ENCODE data around the gene MYO1F.
"Not testable (repeated sequence)": the region's sequence is repeated elsewhere in the genome, so short reads cannot be mapped to it uniquely, and the experiment has no call there.

MYO1F gene

GRCh38 chr19:8578642-8579265, 1.5 kb upstream of the MYO1F start:
- POLR2A ChIA-PET (ENCODE audit: low non-redundant PET) = no interaction called here
- TF ChIP-seq CTCF (conservative IDR thresholded peaks at IDR 0.05; ENCODE audit: low read depth) = peak; percentile 91
- CTCF ChIA-PET = interaction anchor here (0.6 to 1.6 kb wide), 13 partner anchors 9 to 1396 kb away, joined by 3 to 10 read pairs (median 3); partner anchors contain the start of genes MARCHF2 and OR7G2
- no peak overlapping the region for H3K27ac ChIP-seq
- peak; percentile 70 for DNase-seq (ENCODE audit: low spot score)

- H3K27ac ChIP-seq = no peak overlapping the region
- no peak for DNase-seq (ENCODE audit: low spot score)
- TF ChIP-seq CTCF (conservative IDR thresholded peaks at IDR 0.05; ENCODE audit: low read depth) = no peak
- POLR2A ChIA-PET (ENCODE audit: low non-redundant PET) = no interaction called here
- CTCF ChIA-PET = interaction anchor here (0.6 to 1.6 kb wide), 6 partner anchors 8 to 1287 kb away, joined by 3 to 10 read pairs (median 3); no protein-coding TSS in a partner anchor
Observed at GRCh38 chr19:8577741-8578140, 499 bp upstream of the MYO1F start.

- 0 out of 2 replicates have a peak overlapping the region, but pooled peaks have one; percentile 24 for H3K27ac ChIP-seq
- TF ChIP-seq CTCF (conservative IDR thresholded peaks at IDR 0.05; ENCODE audit: low read depth) = no peak
- ChIA-PET POLR2A (ENCODE audit: low non-redundant PET) (no interaction called here), CTCF (interaction anchor here (0.6 kb wide), 1 partner anchor 29 kb away, joined by 3 read pairs; no protein-coding TSS in a partner anchor)
- no peak for DNase-seq (ENCODE audit: low spot score)
Observed at GRCh38 chr19:8576273-8576993, 809 bp downstream of the MYO1F start.

DNA sequence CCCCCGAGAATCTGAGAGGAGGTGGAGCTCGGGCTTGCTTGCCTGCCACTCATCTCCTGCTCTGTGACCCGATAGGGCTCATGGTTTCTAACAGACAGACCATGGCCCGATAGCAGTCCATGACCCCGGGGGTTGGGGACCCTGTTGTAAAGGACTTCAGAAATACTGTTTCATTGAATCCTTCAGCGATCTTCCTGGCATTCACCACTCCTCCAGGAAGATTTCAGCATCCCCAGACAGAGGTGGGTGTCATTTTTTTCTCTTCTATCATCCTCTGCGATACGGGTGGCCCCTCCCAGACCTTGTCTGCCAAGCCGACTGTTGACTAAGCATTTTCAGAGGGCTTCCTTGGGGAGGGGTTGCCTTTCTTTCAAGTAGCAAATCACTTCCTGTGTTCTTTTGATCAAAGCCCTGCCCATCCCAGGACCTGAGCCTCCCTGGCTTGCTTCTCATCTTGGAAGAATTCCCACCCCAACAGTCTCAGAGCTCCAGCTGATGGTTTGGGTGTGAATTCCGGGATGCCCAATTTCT, 1.7 kb downstream of the MYO1F start:
- ChIA-PET POLR2A (ENCODE audit: low non-redundant PET) (no interaction called here), CTCF (no interaction called here)
- peak; percentile 20 for DNase-seq (ENCODE audit: low spot score)
- 0 out of 2 replicates have a peak overlapping the region, but pooled peaks have one; percentile 24 for H3K27ac ChIP-seq
- TF ChIP-seq CTCF (conservative IDR thresholded peaks at IDR 0.05; ENCODE audit: low read depth) = no peak

DNA sequence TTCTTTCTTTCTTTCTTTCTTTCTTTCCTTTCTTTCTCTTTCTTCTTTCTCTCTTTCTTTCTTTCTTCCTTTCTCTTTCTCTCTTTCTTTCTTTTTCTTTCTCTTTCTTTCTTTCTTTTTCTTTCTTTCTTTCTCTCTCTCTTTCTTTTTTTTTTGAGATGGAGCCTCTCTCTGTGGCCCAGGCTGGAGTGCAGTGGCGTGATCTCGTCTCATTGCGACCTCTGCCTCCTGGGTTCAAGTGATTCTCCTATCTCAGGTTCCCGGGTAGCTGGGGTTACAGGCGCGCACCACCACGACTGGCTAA, 2.7 kb downstream of the MYO1F start:
- CTCF ChIA-PET; POLR2A ChIA-PET (ENCODE audit: low non-redundant PET); DNase-seq (ENCODE audit: low spot score): not testable (repeated sequence)

GRCh38 chr19:8573316-8573715, 3.9 kb downstream of the MYO1F start:
- no peak for DNase-seq (ENCODE audit: low spot score)
- ChIA-PET CTCF (no interaction called here), POLR2A (ENCODE audit: low non-redundant PET) (no interaction called here)
- no peak for TF ChIP-seq CTCF (conservative IDR thresholded peaks at IDR 0.05; ENCODE audit: low read depth)
- no peak overlapping the region for H3K27ac ChIP-seq

More for the DNA sequence above, 2.7 kb downstream of the MYO1F start:
- not testable (repeated sequence) for H3K27ac ChIP-seq

- no peak overlapping the region for H3K27ac ChIP-seq
- DNase-seq (ENCODE audit: low spot score) = no peak
- ChIA-PET CTCF (interaction anchor here (0.6 kb wide), 1 partner anchor 10 kb away, joined by 5 read pairs; no protein-coding TSS in a partner anchor), POLR2A (ENCODE audit: low non-redundant PET) (no interaction called here)
- TF ChIP-seq CTCF (conservative IDR thresholded peaks at IDR 0.05; ENCODE audit: low read depth) = no peak
Observed at GRCh38 chr19:8571006-8571411, 6.2 kb downstream of the MYO1F start.

Measured in RWPE1 (cell line).